WTC11 (cell line): ENCODE measurements around the gene PANK3. TPM values are rescaled to one million over a fixed set of nuclear protein-coding genes. Genes with fewer than 3 reads are reported as not detected.

ENCODE experiments used
- ATAC-seq: fragments of 200-7000 bp; cut with Tn5 transposase; 2 replicates; pipeline ENCODE4 v1.10.0; 2021; ENCODE audit warnings: mild to moderate bottlenecking, moderate library complexity
- CTCF ChIA-PET: fragments of 300-600 bp; sonication (Branson Sonifier 250); formaldehyde crosslinking; loops from one replicate; lab custom pipeline; 2021; ENCODE audit warnings: antibody characterized with exemption; lab: Charles Lee
- POLR2A ChIA-PET: fragments of 350-600 bp; sonication (Branson Sonifier 250); formaldehyde crosslinking; loops from one replicate; lab custom pipeline; 2021; ENCODE audit warnings: antibody characterized with exemption; lab: Charles Lee
- DNase-seq: peaks from one replicate; pipeline ENCODE4 v3.0.0; 2021; ENCODE audit warnings: low spot score
- H3K27ac Mint-ChIP-seq: 2 replicates; pipeline ENCODE4 v1.8.0; 2021; ENCODE audit warnings: mixed read lengths
- H3K27me3 Mint-ChIP-seq: 2 replicates; pipeline ENCODE4 v1.8.0; 2021; ENCODE audit warnings: low read depth, mild to moderate bottlenecking, moderate library complexity, mixed read lengths
- H3K36me3 Mint-ChIP-seq: 2 replicates; pipeline ENCODE4 v1.8.0; 2021; ENCODE audit warnings: mixed read lengths
- H3K4me1 Mint-ChIP-seq: 2 replicates; pipeline ENCODE4 v1.8.0; 2022; ENCODE audit warnings: mixed read lengths
- H3K4me3 Mint-ChIP-seq: 2 replicates; pipeline ENCODE4 v1.8.0; 2021; ENCODE audit warnings: mild to moderate bottlenecking, moderate library complexity, mixed read lengths
- H3K9me3 Mint-ChIP-seq: 2 replicates; pipeline ENCODE4 v1.8.0; 2021; ENCODE audit warnings: mixed read lengths
- ARID4B ChIP-seq: sonication (generic); formaldehyde crosslinking; IDR thresholded peaks from 2 replicates; pipeline ENCODE4 v1.8.0; 2023; ENCODE audit warnings: missing genetic modification reagents, mild to moderate bottlenecking, borderline replicate concordance
- ATF1 ChIP-seq: sonication (generic); formaldehyde crosslinking; IDR thresholded peaks from 2 replicates; pipeline ENCODE4 v1.8.1; 2023; ENCODE audit warnings: mild to moderate bottlenecking, moderate library complexity, missing genetic modification reagents
- CBFB ChIP-seq: sonication (generic); formaldehyde crosslinking; IDR thresholded peaks from 2 replicates; pipeline ENCODE4 v1.8.1; 2022; ENCODE audit warnings: mild to moderate bottlenecking, low read depth, missing genetic modification reagents
- CREB1 ChIP-seq: sonication (generic); formaldehyde crosslinking; IDR thresholded peaks from 2 replicates; pipeline ENCODE4 v1.8.0; 2023; ENCODE audit warnings: mild to moderate bottlenecking, missing genetic modification reagents
- ETV6 ChIP-seq: sonication (generic); formaldehyde crosslinking; IDR thresholded peaks from 2 replicates; pipeline ENCODE4 v1.8.1; 2022; ENCODE audit warnings: mild to moderate bottlenecking, missing genetic modification reagents
- FOXK1 ChIP-seq: sonication (generic); formaldehyde crosslinking; IDR thresholded peaks from 2 replicates; pipeline ENCODE4 v1.8.0; 2022; ENCODE audit warnings: mild to moderate bottlenecking, moderate library complexity, missing genetic modification reagents
- FOXP4 ChIP-seq: sonication (generic); formaldehyde crosslinking; IDR thresholded peaks from 2 replicates; pipeline ENCODE4 v1.8.0; 2022; ENCODE audit warnings: mild to moderate bottlenecking, missing genetic modification reagents
- IRF1 ChIP-seq: sonication (generic); formaldehyde crosslinking; IDR thresholded peaks from 2 replicates; pipeline ENCODE4 v1.8.0; 2023; ENCODE audit warnings: missing genetic modification reagents
- KAT7 ChIP-seq: sonication (generic); formaldehyde crosslinking; IDR thresholded peaks from 2 replicates; pipeline ENCODE4 v1.8.1; 2023; ENCODE audit warnings: missing genetic modification reagents, mild to moderate bottlenecking, borderline replicate concordance
- NR2C2 ChIP-seq: sonication (generic); formaldehyde crosslinking; IDR thresholded peaks from 2 replicates; pipeline ENCODE4 v1.8.0; 2022; ENCODE audit warnings: mild to moderate bottlenecking, missing genetic modification reagents
- NR3C1 ChIP-seq: sonication (generic); formaldehyde crosslinking; conservative IDR thresholded peaks from 2 replicates; pipeline ENCODE4 v1.8.1; 2023; ENCODE audit warnings: low read depth, mild to moderate bottlenecking, missing genetic modification reagents
- SMAD3 ChIP-seq: sonication (generic); formaldehyde crosslinking; IDR thresholded peaks from 2 replicates; pipeline ENCODE4 v1.8.0; 2022; ENCODE audit warnings: missing genetic modification reagents, mild to moderate bottlenecking, borderline replicate concordance
- ZNF121 ChIP-seq: sonication (generic); formaldehyde crosslinking; IDR thresholded peaks from 2 replicates; pipeline ENCODE4 v1.8.0; 2023; ENCODE audit warnings: missing genetic modification reagents
- ZNF396 ChIP-seq: fragments of 250-450 bp; sonication (Bioruptor Pico); IDR thresholded peaks from 2 replicates; pipeline ENCODE4 v1.8.0; 2021; ENCODE audit warnings: mild to moderate bottlenecking, moderate library complexity, borderline replicate concordance
- ZNF532 ChIP-seq: fragments of 250-450 bp; sonication (Bioruptor Pico); IDR thresholded peaks from 2 replicates; pipeline ENCODE4 v1.9.0; 2021; ENCODE audit warnings: mild to moderate bottlenecking, borderline replicate concordance
- total RNA-seq: library from RNA; stranded (reverse); gene quantifications from 3 replicates; pipeline ENCODE4 v1.2.3, GENCODE V29; 2021
- TF ChIP-seq, protein P1 (sequence below): sonication (generic); formaldehyde crosslinking; IDR thresholded peaks from 2 replicates; pipeline ENCODE4 v1.8.1; 2023; ENCODE audit warnings: mild to moderate bottlenecking, moderate library complexity, missing genetic modification reagents
- TF ChIP-seq, protein P2 (sequence below): sonication (generic); formaldehyde crosslinking; IDR thresholded peaks from 2 replicates; pipeline ENCODE4 v1.8.1; 2022; ENCODE audit warnings: missing genetic modification reagents, borderline replicate concordance
- TF ChIP-seq, protein P3 (sequence below): sonication (generic); formaldehyde crosslinking; conservative IDR thresholded peaks from 2 replicates; pipeline ENCODE4 v1.8.1; 2022; ENCODE audit warnings: mild to moderate bottlenecking, missing genetic modification reagents
- TF ChIP-seq, protein P4 (sequence below): fragments of 200-600 bp; IDR thresholded peaks from 2 replicates; pipeline ENCODE4 v1.8.0; 2022; ENCODE audit warnings: antibody characterized with exemption

The PANK3 gene
- total RNA-seq, 1 experiment from 2014 or later, result 90.2 TPM

- Mint-ChIP-seq H3K4me3 (no peak overlapping the region), H3K27ac (no peak overlapping the region), H3K4me1 (peaks cover 9% of the 10 kb centered on the region), H3K27me3 (no peaks in the 10 kb centered on the region; the same call in 1 of the 2 replicates), H3K9me3 (no peaks in the 10 kb centered on the region), H3K36me3 (no peaks in the 10 kb centered on the region)
- no peak for DNase-seq
- ChIA-PET POLR2A (no interaction called here), CTCF (interaction anchor here (0.7 kb wide), 1 partner anchor 144 kb away, joined by 4 read pairs; no protein-coding TSS in a partner anchor)
- no peak for ATAC-seq
- TF ChIP-seq ARID4B (CRISPR knock-in tag) (no peak), FOXK1 (CRISPR knock-in tag) (no peak), ZNF396 (CRISPR knock-in tag) (no peak), IRF1 (CRISPR knock-in tag) (no peak), ZNF532 (CRISPR knock-in tag) (no peak), CREB1 (CRISPR knock-in tag) (no peak), NR2C2 (CRISPR knock-in tag) (no peak), NR3C1 (CRISPR knock-in tag) (no peak), ATF1 (CRISPR knock-in tag) (no peak), SMAD3 (CRISPR knock-in tag) (no peak), ETV6 (CRISPR knock-in tag) (no peak), KAT7 (no peak), FOXP4 (CRISPR knock-in tag) (no peak), ZNF121 (CRISPR knock-in tag) (no peak), CBFB (CRISPR knock-in tag) (no peak)
- TF ChIP-seq, protein P1, sequence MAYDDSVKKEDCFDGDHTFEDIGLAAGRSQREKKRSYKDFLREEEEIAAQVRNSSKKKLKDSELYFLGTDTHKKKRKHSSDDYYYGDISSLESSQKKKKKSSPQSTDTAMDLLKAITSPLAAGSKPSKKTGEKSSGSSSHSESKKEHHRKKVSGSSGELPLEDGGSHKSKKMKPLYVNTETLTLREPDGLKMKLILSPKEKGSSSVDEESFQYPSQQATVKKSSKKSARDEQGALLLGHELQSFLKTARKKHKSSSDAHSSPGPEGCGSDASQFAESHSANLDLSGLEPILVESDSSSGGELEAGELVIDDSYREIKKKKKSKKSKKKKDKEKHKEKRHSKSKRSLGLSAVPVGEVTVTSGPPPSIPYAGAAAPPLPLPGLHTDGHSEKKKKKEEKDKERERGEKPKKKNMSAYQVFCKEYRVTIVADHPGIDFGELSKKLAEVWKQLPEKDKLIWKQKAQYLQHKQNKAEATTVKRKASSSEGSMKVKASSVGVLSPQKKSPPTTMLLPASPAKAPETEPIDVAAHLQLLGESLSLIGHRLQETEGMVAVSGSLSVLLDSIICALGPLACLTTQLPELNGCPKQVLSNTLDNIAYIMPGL (CRISPR knock-in tag), result no peak
- TF ChIP-seq, protein P2, sequence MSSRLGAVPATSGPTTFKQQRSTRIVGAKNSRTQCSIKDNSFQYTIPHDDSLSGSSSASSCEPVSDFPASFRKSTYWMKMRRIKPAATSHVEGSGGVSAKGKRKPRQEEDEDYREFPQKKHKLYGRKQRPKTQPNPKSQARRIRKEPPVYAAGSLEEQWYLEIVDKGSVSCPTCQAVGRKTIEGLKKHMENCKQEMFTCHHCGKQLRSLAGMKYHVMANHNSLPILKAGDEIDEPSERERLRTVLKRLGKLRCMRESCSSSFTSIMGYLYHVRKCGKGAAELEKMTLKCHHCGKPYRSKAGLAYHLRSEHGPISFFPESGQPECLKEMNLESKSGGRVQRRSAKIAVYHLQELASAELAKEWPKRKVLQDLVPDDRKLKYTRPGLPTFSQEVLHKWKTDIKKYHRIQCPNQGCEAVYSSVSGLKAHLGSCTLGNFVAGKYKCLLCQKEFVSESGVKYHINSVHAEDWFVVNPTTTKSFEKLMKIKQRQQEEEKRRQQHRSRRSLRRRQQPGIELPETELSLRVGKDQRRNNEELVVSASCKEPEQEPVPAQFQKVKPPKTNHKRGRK (CRISPR knock-in tag), result no peak
- TF ChIP-seq, protein P3, sequence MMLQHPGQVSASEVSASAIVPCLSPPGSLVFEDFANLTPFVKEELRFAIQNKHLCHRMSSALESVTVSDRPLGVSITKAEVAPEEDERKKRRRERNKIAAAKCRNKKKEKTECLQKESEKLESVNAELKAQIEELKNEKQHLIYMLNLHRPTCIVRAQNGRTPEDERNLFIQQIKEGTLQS (CRISPR knock-in tag), result no peak
- TF ChIP-seq, protein P4, sequence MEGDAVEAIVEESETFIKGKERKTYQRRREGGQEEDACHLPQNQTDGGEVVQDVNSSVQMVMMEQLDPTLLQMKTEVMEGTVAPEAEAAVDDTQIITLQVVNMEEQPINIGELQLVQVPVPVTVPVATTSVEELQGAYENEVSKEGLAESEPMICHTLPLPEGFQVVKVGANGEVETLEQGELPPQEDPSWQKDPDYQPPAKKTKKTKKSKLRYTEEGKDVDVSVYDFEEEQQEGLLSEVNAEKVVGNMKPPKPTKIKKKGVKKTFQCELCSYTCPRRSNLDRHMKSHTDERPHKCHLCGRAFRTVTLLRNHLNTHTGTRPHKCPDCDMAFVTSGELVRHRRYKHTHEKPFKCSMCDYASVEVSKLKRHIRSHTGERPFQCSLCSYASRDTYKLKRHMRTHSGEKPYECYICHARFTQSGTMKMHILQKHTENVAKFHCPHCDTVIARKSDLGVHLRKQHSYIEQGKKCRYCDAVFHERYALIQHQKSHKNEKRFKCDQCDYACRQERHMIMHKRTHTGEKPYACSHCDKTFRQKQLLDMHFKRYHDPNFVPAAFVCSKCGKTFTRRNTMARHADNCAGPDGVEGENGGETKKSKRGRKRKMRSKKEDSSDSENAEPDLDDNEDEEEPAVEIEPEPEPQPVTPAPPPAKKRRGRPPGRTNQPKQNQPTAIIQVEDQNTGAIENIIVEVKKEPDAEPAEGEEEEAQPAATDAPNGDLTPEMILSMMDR, result no peak
These were observed 24.6 kb upstream of the PANK3 start for GRCh38 chr5:168603746-168604145.
